Glutamatergic neuron (in vitro differentiated cells): ENCODE results near the gene GALNT7. TPM values are rescaled to one million over a fixed set of nuclear protein-coding genes. Genes with fewer than 3 reads are reported as not detected.

ENCODE experiments used
- DNase-seq: peaks from one replicate; pipeline ENCODE4 v3.0.0; 2022
- H3K27ac Mint-ChIP-seq: one replicate; pipeline ENCODE4 v1.8.0; 2020; ENCODE audit warnings: mild to moderate bottlenecking, mixed read lengths, inconsistent platforms; ENCODE audit not compliant: unreplicated experiment
- H3K27me3 Mint-ChIP-seq: one replicate; pipeline ENCODE4 v1.8.0; 2020; ENCODE audit warnings: mild to moderate bottlenecking, moderate library complexity, mixed read lengths, inconsistent platforms; ENCODE audit not compliant: unreplicated experiment
- H3K36me3 Mint-ChIP-seq: one replicate; pipeline ENCODE4 v1.8.0; 2020; ENCODE audit warnings: mild to moderate bottlenecking, mixed read lengths, inconsistent platforms; ENCODE audit not compliant: unreplicated experiment
- H3K4me1 Mint-ChIP-seq: one replicate; pipeline ENCODE4 v1.8.0; 2020; ENCODE audit warnings: mild to moderate bottlenecking, low read depth, mixed read lengths, inconsistent platforms; ENCODE audit not compliant: unreplicated experiment
- H3K4me3 Mint-ChIP-seq: one replicate; pipeline ENCODE4 v1.8.0; 2020; ENCODE audit warnings: mild to moderate bottlenecking, mixed read lengths, inconsistent platforms; ENCODE audit not compliant: unreplicated experiment
- H3K9me3 Mint-ChIP-seq: one replicate; pipeline ENCODE4 v1.8.0; 2020; ENCODE audit warnings: mild to moderate bottlenecking, moderate library complexity, mixed read lengths, inconsistent platforms; ENCODE audit not compliant: unreplicated experiment
- CTCF ChIP-seq: fragments of 200-600 bp; sonication (generic); IDR thresholded peaks from one replicate; pipeline ENCODE4 v1.5.0; 2021; ENCODE audit not compliant: partially characterized antibody, unreplicated experiment
- total RNA-seq: library from RNA; stranded (reverse); fragmentation: NEBNext Ultra II Directional; extraction: Animal tissue kit (Norgen Biotek cat#: 25700); gene quantifications from one replicate; pipeline ENCODE4 v1.2.1, GENCODE V29; 2021; ENCODE audit not compliant: unreplicated experiment

The GALNT7 gene
- total RNA-seq, 1 donor from 2014 or later: 17.9 TPM

GRCh38 chr4:173236301-173236700 is 67.7 kb downstream of the GALNT7 start:
- DNase-seq: no peak
- no peak overlapping the region for H3K27ac Mint-ChIP-seq
- peaks cover 13% of the 10 kb centered on the region for H3K4me1 Mint-ChIP-seq
- H3K4me3 Mint-ChIP-seq: no peak overlapping the region
- H3K9me3 Mint-ChIP-seq: no peaks in the 10 kb centered on the region
- no peaks in the 10 kb centered on the region for H3K27me3 Mint-ChIP-seq
- H3K36me3 Mint-ChIP-seq: no peaks in the 10 kb centered on the region
- no peak for TF ChIP-seq CTCF

- Mint-ChIP-seq H3K9me3 (no peaks in the 10 kb centered on the region), H3K4me3 (no peak overlapping the region), H3K4me1 (peaks cover 11% of the 10 kb centered on the region), H3K36me3 (no peaks in the 10 kb centered on the region), H3K27ac (no peak overlapping the region), H3K27me3 (no peaks in the 10 kb centered on the region)
- peak; percentile 20 for TF ChIP-seq CTCF
- DNase-seq: no peak
Measured at GRCh38 chr4:173237152-173237551, 68.5 kb downstream of the GALNT7 start.

GRCh38 chr4:173237762-173238161 is 69.2 kb downstream of the GALNT7 start:
- no peaks in the 10 kb centered on the region for H3K36me3 Mint-ChIP-seq
- no peak overlapping the region for H3K27ac Mint-ChIP-seq
- H3K9me3 Mint-ChIP-seq: no peaks in the 10 kb centered on the region
- DNase-seq: no peak
- peaks cover 12% of the 10 kb centered on the region for H3K4me1 Mint-ChIP-seq
- no peak overlapping the region for H3K4me3 Mint-ChIP-seq
- no peak for TF ChIP-seq CTCF
- no peaks in the 10 kb centered on the region for H3K27me3 Mint-ChIP-seq

- DNase-seq: no peak
- H3K4me1 Mint-ChIP-seq: peaks cover 34% of the 10 kb centered on the region
- H3K27ac Mint-ChIP-seq: no peak overlapping the region
- H3K27me3 Mint-ChIP-seq: no peaks in the 10 kb centered on the region
- H3K36me3 Mint-ChIP-seq: no peaks in the 10 kb centered on the region
- TF ChIP-seq CTCF: no peak
- no peaks in the 10 kb centered on the region for H3K9me3 Mint-ChIP-seq
- H3K4me3 Mint-ChIP-seq: no peak overlapping the region
Measured at GRCh38 chr4:173240696-173241095, 72.1 kb downstream of the GALNT7 start.

- no peak overlapping the region for H3K4me3 Mint-ChIP-seq
- no peaks in the 10 kb centered on the region for H3K36me3 Mint-ChIP-seq
- no peaks in the 10 kb centered on the region for H3K27me3 Mint-ChIP-seq
- H3K9me3 Mint-ChIP-seq: no peaks in the 10 kb centered on the region
- H3K27ac Mint-ChIP-seq: no peak overlapping the region
- peaks cover 45% of the 10 kb centered on the region for H3K4me1 Mint-ChIP-seq
- no peak for TF ChIP-seq CTCF
- DNase-seq: no peak
Measured at GRCh38 chr4:173242466-173243250, 74.0 kb downstream of the GALNT7 start.
